GM13976 (cell line): ENCODE measurements around the gene EIF3C.
"Not testable (repeated sequence)": the region's sequence is repeated elsewhere in the genome, so short reads cannot be mapped to it uniquely, and the experiment has no call there.

Experiments used
- DNase-seq: peaks from one replicate; pipeline ENCODE4 v3.0.0; 2012; ENCODE audit warnings: low spot score
- in situ Hi-C: fragments of 300-500 bp; cut with MboI; formaldehyde crosslinking; loops from one replicate; pipeline ENCODE4 v1.12.0; 2022; ENCODE audit warnings: low sequenced_read_pairs, mixed read lengths, inconsistent platforms; ENCODE audit not compliant: unreplicated experiment

EIF3C gene, protein sequence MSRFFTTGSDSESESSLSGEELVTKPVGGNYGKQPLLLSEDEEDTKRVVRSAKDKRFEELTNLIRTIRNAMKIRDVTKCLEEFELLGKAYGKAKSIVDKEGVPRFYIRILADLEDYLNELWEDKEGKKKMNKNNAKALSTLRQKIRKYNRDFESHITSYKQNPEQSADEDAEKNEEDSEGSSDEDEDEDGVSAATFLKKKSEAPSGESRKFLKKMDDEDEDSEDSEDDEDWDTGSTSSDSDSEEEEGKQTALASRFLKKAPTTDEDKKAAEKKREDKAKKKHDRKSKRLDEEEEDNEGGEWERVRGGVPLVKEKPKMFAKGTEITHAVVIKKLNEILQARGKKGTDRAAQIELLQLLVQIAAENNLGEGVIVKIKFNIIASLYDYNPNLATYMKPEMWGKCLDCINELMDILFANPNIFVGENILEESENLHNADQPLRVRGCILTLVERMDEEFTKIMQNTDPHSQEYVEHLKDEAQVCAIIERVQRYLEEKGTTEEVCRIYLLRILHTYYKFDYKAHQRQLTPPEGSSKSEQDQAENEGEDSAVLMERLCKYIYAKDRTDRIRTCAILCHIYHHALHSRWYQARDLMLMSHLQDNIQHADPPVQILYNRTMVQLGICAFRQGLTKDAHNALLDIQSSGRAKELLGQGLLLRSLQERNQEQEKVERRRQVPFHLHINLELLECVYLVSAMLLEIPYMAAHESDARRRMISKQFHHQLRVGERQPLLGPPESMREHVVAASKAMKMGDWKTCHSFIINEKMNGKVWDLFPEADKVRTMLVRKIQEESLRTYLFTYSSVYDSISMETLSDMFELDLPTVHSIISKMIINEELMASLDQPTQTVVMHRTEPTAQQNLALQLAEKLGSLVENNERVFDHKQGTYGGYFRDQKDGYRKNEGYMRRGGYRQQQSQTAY

DNA sequence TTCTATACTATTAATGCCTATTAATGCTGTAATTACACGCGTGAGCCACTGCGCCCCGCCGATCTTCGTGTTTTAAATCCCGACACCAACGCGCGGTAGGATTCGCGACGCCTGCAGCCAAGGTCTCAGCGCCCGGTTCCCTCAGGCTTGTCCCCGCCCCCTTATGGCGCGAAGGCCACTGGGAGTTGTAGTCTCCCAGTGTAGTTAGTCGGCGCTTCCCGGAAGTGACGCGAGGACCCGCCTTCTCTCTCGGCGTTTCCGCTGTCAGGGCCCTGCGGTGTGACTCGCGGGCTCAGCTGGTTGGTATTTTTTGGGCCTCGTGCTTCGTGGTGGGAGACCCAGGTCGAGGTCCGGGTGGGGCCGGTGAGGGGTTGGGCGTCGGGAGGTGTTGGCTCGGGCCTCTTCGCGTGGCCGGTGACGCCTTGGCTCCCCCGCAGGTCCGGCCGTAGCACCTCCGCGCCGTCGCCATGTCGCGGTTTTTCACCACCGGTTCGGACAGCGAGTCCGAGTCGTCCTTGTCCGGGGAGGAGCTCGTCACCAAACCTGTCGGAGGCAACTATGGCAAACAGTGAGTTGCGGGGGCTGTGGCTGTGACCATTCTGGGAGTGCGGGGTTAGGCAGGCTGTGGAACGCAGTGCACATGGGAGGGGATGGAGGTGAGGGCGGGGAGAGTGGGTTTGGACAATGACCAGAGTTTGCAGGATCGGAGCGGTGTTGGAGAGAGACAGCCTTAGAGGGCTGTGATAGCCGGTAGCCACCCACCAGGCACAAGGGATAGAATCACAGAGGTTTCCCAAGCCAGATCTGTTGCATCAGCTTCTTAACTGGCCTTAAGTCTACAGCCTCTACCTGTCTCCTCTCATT, at the start of gene EIF3C:
EIF3C (plus strand) TSS at position 245 of the 864 bp plus-strand sequence; CDS start at position 468, 223 bp downstream.
- DNase-seq, in situ Hi-C loops: not testable (repeated sequence)

DNA sequence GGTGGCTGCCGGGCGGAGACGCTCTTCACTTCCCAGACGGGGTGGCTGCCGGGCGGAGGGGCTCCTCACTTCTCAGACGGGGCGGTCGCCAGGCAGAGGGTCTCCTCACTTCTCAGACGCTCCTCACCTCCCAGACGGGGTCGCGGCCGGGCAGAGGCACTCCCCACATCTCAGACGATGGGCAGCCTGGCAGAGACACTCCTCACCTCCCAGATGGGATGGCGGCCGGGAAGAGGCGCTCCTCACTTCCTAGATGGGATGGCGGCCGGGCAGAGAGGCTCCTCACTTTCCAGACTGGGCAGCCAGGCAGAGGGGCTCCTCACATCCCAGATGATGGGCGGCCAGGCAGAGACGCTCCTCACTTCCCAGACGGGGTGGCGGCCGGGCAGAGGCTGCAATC, 45.0 kb upstream of the EIF3C start:
- in situ Hi-C loops = not testable (repeated sequence)

DNA sequence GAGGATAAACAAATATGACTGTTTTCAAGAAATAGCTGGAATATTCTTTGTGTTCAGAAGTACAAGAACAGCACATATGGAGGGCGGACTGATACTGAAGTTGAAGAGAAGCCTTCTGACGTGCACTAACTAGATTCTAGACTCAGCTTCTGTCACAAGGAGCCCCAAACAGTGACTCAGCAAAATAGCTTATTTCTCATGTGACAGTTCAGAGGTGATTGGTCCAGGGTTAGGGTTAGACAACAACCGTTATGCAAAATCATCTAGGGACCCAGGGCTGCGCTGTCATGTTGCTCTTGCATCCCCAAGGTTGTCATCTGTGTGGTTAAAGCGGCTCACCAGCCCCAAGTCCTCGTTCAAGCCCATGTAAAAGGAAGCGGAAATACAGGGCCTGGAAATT, 43.8 kb upstream of the EIF3C start:
- in situ Hi-C loops, DNase-seq: not testable (repeated sequence)

More for the DNA sequence above, 45.0 kb upstream of the EIF3C start:
- not testable (repeated sequence) for DNase-seq

DNA sequence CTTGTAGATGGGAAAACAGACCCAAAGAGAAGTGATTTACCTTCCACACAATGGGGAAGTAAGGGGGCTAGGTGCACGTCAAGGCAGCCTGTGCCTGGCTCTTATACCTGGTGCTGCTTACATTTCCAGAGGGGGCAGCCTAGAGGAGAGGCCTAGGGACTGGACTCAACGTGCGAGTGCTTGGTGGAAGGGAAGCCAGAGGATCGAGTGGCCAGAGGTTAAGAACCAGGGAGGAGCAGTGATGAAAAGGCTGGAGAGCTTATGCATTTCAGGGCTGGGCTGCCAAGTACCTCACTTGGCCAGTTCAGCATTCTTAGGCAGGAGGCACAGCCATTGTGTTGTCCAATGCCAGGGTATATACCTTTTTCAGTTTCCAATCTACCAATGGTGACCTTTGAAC, 43.1 kb upstream of the EIF3C start:
- in situ Hi-C loops = not testable (repeated sequence)

DNA sequence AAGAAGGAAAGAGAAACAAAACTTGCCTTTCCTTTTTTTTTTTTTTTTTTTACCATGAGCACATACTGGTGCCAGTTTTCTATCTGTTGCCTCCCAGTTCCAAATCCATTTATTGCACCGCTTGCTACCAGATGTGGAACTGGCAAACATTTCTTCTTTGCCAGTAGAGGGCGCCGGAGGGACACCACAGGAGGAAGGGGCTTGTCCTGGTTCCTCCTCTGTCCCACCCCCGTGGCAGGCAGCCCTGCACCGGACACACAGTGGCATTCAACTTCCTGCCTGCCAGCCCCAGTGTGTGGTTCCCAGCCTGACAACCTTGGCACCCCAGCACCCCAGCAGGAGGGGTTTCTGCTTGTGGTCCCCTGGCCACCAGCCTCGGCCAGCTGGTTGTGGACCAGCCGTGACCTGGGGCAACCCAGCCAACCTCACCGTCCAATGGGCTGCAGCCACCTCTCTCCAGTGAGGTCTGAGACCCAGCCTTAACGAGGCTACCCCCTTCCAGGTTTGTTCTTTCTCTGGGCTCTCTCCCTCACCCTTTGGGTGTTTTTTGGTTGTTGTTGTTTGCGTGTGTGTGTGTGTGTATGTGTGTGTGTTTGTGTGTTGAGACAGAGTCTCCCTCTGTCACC, 22.8 kb upstream of the EIF3C start:
- DNase-seq, in situ Hi-C loops: not testable (repeated sequence)

More for the DNA sequence above, 43.1 kb upstream of the EIF3C start:
- DNase-seq = not testable (repeated sequence)

DNA sequence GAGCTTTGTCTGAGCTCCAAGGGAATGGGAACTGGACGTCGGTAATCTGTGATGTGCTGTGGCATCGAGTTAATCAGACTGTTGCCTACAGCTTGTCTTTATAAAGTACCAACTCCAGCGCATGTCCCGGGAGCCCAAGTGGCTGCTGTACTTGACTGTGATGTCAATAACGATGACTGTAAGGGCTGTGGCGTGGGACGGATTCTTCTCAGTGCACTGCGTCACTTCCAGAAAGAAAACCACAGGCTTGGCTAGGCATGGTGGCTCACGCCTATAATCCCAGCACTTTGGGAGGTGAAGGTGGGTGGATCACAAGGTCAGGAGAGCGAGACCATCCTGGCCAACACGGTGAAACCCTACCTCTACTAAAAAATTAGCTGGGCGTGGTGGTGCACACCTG, 21.8 kb upstream of the EIF3C start:
- in situ Hi-C loops, DNase-seq: not testable (repeated sequence)

DNA sequence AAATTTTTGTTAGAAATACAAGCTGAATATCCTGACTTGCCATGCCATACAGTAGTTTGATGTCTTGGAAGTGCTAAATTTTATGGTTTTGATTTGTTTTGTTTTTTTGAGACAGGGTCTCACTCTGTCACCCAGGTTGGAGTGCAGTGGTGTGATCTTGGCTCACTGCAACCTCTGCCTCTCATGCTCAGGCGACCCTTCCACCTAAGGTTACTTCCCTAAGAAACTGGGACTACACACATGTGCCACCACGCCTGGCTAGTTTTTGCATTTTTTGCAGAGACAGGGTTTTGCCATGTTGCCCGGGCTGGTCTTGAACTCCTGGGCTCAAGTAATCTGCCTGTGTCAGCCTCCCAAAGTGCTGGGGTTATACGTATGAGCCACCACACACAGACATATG, 19.5 kb upstream of the EIF3C start:
- in situ Hi-C loops, DNase-seq: not testable (repeated sequence)

DNA sequence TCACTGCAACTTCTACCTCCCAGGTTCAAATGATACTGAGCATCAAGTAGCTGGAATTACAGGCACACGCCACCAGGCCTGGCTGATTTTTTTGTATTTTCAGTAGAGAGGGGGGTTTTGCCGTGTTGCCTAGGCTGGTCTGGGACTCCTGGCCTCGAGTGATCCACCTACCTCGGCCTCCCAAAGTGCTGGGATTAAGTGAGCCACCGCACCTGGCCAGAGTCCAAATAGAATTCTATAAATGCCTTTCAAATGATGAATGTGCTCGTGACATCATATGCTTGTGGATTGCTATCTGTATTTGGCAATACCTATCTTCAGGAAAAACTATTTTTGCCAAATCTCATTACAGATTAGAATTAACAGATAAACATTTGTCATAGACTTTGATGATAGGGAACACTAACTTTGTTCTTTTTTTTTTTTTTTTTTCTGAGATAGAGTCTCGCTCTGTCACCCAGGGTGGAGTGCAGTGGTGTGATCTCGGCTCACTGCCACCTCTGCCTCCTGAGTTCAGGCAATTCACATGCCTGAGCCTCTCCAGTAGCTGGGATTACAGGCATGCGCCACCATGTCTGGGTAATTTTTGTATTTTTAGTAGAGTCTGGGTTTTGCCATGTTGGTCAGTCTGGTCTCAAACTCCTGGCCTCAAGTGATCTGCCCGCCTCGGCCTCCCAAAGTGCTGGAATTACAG, 17.9 kb upstream of the EIF3C start:
- DNase-seq, in situ Hi-C loops: not testable (repeated sequence)

DNA sequence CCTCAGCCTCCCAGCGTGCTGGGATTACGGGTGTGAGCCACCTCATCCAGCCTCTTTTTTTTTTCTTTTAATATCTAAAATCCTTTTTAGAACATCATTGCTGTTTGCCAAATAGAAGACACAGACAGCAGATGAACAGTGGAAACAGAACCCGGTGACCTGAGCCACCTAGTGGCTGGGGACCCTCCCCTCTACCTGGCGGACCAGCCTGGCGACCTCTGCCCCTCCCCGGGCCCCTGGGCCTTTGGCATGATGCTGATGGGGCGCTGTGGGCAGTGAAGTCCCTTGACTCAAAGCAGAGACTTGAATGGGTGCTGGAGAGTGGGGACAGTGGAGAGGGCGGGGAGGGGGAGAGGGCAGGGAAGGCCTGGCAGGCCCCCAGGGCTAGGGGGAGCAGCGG, 11.5 kb upstream of the EIF3C start:
- DNase-seq, in situ Hi-C loops: not testable (repeated sequence)

DNA sequence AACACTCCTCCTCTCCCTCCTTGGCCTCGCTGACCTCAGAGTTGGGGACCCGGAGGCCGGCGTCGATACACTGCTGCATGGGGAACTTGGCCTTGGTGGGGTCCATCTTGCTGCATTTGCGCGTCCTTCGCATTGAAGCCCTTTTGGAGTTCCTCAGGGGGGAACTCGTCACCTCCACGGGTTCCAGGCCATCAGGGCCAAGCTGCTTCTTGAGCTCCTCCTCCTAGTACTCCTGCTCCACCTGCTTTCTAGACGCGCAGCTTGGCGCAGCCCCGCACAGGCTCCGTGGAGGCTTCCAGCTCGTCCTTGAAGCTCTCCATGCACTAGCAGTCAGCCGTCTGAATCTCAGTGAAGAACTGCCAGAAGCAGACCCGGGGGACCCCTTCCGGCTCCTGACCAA, 10.9 kb upstream of the EIF3C start:
- in situ Hi-C loops = not testable (repeated sequence)

DNA sequence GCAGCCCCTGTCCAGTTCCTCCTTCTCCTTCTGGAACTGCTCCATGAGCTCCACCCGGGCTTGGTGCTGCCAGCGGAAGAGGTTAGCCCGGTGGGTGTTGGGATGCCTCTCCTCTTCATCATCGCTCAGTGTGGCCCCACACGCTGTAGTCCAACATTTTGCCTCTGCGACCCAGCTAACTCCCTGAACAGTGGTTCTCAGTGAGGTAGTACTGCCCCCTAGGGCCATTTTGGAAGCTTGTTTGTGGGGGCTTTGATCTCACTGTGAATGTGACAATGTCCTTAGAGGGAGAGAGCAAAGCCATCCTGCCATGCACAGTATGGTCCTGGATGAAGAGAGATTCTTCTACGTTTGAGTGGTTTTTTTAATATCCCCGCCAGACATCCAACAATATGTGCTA, 9.9 kb upstream of the EIF3C start:
- DNase-seq, in situ Hi-C loops: not testable (repeated sequence)

More for the DNA sequence above, 10.9 kb upstream of the EIF3C start:
- not testable (repeated sequence) for DNase-seq

DNA sequence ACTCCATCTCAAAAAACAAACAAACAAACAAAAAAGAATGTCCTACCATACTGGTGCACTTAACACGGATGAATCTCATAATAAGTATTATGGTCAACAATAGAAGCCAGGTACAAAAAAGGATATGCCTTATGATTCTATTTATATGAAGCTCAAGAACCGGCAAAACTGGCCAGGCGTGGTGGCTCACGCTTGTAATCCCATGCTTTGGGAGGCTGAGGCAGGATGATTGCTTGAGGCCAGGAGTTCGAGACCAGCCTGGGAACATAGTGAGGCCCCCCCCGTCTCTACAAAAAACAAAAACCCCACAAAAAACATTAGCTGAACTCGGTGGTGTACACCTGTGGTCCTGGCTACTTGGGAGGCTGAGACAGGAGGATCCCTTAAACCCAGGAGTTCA, 7.0 kb upstream of the EIF3C start:
- DNase-seq, in situ Hi-C loops: not testable (repeated sequence)

DNA sequence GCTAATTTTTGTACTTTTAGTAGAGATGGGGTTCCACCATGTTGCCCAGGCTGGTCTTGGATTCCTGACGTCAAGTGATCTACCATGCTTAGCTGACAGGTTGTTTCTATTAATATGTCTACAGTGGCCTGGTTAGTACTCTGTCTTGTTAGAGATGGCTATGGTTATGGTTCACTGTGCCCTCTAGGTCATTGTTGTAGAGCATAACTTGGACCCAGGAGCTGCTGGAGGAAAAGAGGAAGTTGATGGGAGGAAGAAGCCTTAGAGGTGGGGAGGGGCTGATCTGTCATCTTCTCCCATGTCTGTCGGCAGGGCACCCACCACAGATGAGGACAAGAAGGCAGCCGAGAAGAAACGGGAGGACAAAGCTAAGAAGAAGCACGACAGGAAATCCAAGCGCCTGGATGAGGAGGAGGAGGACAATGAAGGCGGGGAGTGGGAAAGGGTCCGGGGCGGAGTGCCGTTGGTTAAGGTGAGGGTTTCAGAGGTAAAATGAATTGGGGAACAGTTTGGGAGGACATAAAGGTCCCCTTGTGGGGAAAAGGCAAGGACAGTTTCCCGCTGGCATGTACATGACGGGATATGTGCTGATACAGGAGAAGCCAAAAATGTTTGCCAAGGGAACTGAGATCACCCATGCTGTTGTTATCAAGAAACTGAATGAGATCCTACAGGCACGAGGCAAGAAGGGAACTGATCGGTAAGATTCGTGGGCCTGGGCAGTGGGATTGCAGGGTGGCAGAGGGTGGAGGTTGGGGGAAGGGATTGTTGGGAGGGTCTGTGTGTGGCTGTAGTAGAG, 11.8 kb downstream of the EIF3C start:
- in situ Hi-C loops, DNase-seq: not testable (repeated sequence)

DNA sequence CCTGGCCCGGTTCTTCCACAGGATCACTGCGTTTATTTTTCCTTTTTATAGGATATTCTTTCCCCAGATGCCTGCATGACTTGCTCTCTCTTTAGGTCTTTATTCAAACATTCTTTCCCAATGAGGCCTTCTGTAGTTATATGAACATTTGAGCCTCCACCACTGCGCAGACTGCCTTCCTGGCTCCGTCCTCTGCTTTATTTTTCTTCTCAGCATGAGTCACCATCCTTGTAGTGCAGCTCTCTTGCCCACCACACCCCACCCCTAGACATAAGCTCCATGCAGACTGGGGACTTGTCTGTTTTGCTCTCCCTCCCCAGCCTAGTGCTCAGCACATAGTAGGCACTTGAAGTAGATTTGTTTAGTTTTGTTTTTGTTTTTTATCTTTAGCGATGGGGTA, 20.0 kb downstream of the EIF3C start:
- in situ Hi-C loops, DNase-seq: not testable (repeated sequence)

DNA sequence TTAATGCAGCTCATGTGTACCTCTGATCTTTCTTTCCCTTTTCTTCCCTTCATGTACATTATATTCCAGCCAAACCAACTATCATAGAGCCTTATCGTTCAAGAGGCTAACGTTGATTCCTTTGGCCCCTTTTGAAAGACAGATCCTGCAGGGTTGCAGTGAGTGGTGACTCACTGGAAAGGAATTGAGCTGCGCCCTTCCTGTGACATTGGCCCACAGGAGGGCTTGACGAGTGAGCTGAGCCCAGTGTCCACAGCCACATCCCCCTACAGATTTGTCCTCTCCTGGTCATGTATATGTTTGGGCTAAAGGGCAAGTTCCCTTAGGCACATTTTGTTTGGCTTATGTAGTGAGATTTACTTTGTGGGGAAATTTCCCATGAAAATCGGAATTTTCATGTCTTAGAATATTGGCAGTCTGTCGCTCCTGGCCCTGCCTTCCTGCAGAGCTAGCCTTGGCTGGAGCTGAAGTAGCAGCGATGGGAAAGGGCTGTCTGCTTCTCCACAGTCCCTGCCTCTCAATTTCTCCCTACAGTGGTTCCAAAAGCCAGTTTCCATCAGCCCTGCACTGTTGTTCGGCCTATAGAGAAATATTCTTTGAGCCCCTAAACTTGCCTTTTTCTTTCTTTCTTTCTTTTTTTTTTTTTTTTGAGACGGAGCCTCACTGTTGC, 21.3 kb downstream of the EIF3C start:
- in situ Hi-C loops, DNase-seq: not testable (repeated sequence)

DNA sequence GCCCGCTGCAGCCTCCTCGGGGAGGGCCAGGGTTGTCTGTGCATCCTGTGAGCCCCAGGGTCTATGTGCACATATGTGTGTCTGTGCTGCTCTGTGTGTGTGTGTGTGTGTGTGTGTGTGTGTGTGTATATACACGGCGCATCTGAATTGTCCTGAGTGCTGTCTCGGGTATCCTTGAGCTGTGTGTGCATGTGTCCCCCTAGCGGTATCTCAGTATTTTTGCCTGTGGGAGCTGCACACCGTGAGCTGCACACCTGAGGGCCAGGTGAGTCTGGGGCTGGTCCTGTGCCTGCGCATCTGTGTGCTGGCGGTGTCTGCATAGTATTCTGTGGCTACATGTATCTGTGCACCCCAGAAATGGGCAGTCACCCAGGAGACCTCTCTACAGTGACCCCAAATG, 28.5 kb downstream of the EIF3C start:
- DNase-seq, in situ Hi-C loops: not testable (repeated sequence)
